ENCODE results near the gene DIAPH2. TPM values are rescaled to one million over a fixed set of nuclear protein-coding genes. Genes with fewer than 3 reads are reported as not detected.

Gene DIAPH2
- total and polyA plus RNA-seq, 2 donors (not counting 1 experiment from before 2014, with no cell fraction given), result 16.8 to 18.5 TPM

DNA sequence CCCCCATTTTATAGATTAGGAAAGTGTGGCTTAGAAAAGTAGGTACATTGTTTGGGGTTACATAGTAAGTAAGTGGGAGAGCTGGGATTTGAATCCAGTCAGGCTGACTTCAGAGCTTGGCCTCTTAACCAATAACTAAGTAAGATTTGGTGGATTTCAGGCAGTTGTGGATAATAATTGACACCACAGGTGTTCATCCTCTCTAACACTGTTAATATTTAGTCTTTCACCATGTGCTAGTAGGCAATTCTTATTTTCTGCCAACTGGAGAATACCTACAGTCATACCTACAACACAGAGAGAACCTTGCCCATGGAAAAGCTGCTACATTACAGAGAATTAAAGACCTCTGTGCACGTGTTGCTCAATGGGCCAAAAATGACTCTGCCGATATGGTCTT is 89.5 kb downstream of the DIAPH2 start:
- no peak overlapping the region for H3K9ac ChIP-seq (ENCODE audit: insufficient read depth, low read length)
- DNase-seq (ENCODE audit: low read depth in 2 of 2), result no peak

DNA sequence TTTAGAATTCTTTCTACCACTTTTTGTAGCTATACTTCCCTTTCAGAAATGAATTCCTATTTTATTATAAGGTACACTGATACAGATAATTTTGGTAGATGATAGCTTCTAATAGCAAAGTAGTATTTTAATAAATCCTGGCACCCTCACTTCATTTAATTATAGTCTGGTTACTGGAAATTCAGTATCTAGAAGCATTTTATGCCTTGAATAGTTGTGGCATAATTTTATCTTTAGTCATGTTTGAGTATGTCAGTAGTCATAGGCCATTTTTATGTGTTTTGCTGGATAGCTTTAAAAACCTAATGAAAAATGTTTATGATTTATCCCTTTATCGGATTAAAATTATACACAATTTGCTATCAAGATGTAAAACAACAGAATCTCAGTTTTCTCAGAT is 92.3 kb downstream of the DIAPH2 start:
- Histone ChIP-seq H3K27me3 (ENCODE audit: control insufficient read depth, insufficient read depth, low read length) (no peaks in the 10 kb centered on the region), H3K4me1 (ENCODE audit: control insufficient read depth, extremely low read depth, insufficient read depth, low read length) (no peaks in the 10 kb centered on the region), H3K9me3 (ENCODE audit: control insufficient read depth, insufficient read depth, low read depth, low read length) (no peaks in the 10 kb centered on the region), H3K36me3 (ENCODE audit: control insufficient read depth, insufficient read depth, low read length) (no peaks in the 10 kb centered on the region), H2AFZ (ENCODE audit: low read length) (no peak overlapping the region), H3K4me3 (replicated peaks in 1 of 4; ENCODE audit: control extremely low read depth in 1 of 4, insufficient read depth in 1 of 4, low read depth in 3 of 4, low read length in 4 of 4) (no peak overlapping the region), H3K4me2 (ENCODE audit: extremely low read depth, insufficient read depth, low read length) (no peak overlapping the region), H3K9ac (ENCODE audit: insufficient read depth, low read length) (no peak overlapping the region), H4K20me1 (ENCODE audit: control insufficient read depth, extremely low read depth, insufficient read depth, low read length) (no peaks in the 10 kb centered on the region), H3K79me2 (ENCODE audit: control insufficient read depth, insufficient read depth, low read length) (no peaks in the 10 kb centered on the region), H3K27ac (ENCODE audit: insufficient read depth, low read length) (no peak overlapping the region)
- DNase-seq (ENCODE audit: low read depth in 2 of 2), result peak; percentile 9 to 34
- TF ChIP-seq EZH2 (IDR thresholded peaks at IDR 0.05; ENCODE audit: low read length, missing control alignments), result no peak
- TF ChIP-seq, protein P1, sequence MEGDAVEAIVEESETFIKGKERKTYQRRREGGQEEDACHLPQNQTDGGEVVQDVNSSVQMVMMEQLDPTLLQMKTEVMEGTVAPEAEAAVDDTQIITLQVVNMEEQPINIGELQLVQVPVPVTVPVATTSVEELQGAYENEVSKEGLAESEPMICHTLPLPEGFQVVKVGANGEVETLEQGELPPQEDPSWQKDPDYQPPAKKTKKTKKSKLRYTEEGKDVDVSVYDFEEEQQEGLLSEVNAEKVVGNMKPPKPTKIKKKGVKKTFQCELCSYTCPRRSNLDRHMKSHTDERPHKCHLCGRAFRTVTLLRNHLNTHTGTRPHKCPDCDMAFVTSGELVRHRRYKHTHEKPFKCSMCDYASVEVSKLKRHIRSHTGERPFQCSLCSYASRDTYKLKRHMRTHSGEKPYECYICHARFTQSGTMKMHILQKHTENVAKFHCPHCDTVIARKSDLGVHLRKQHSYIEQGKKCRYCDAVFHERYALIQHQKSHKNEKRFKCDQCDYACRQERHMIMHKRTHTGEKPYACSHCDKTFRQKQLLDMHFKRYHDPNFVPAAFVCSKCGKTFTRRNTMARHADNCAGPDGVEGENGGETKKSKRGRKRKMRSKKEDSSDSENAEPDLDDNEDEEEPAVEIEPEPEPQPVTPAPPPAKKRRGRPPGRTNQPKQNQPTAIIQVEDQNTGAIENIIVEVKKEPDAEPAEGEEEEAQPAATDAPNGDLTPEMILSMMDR (conservative IDR thresholded peaks at IDR 0.05 in 1 of 2, IDR thresholded peaks at IDR 0.05 in 1 of 2; ENCODE audit: low read depth in 1 of 2, low read length in 2 of 2), result no peak

More for the DNA sequence above, 89.5 kb downstream of the DIAPH2 start:
- Histone ChIP-seq H3K36me3 (ENCODE audit: control insufficient read depth, insufficient read depth, low read length) (no peaks in the 10 kb centered on the region), H4K20me1 (ENCODE audit: control insufficient read depth, extremely low read depth, insufficient read depth, low read length) (no peaks in the 10 kb centered on the region), H3K79me2 (ENCODE audit: control insufficient read depth, insufficient read depth, low read length) (no peaks in the 10 kb centered on the region), H3K9me3 (ENCODE audit: control insufficient read depth, insufficient read depth, low read depth, low read length) (no peaks in the 10 kb centered on the region), H3K4me2 (ENCODE audit: extremely low read depth, insufficient read depth, low read length) (no peak overlapping the region), H3K4me3 (replicated peaks in 1 of 4; ENCODE audit: control extremely low read depth in 1 of 4, insufficient read depth in 1 of 4, low read depth in 3 of 4, low read length in 4 of 4) (no peak overlapping the region), H3K27ac (ENCODE audit: insufficient read depth, low read length) (no peak overlapping the region), H3K4me1 (ENCODE audit: control insufficient read depth, extremely low read depth, insufficient read depth, low read length) (no peaks in the 10 kb centered on the region), H2AFZ (ENCODE audit: low read length) (no peak overlapping the region), H3K27me3 (ENCODE audit: control insufficient read depth, insufficient read depth, low read length) (no peaks in the 10 kb centered on the region)
- TF ChIP-seq EZH2 (IDR thresholded peaks at IDR 0.05; ENCODE audit: low read length, missing control alignments), result no peak
- TF ChIP-seq, protein P1 (conservative IDR thresholded peaks at IDR 0.05 in 1 of 2, IDR thresholded peaks at IDR 0.05 in 1 of 2; ENCODE audit: low read depth in 1 of 2, low read length in 2 of 2), result no peak

DNA sequence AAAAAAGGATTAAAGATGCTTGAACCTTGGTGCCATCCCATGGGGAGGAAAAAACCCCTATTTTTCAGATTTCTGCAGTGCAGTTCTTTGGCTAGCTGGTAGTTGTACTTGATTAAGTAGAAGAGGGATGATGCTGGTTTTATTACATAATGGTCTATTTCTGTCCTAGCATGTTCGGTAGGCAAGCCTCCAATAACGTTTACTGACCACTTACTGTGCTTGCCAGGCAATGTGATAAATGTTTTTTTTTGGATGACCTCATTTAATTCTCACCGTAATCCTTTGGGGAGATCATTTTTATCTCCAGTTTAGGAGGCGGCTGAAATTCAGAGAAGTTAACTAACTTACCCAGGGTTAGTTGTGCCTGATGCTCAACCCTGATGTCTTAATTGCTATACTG is 106.9 kb downstream of the DIAPH2 start:
- Histone ChIP-seq H3K27me3 (ENCODE audit: control insufficient read depth, insufficient read depth, low read length) (no peaks in the 10 kb centered on the region), H3K9ac (ENCODE audit: insufficient read depth, low read length) (no peak overlapping the region), H3K4me1 (ENCODE audit: control insufficient read depth, extremely low read depth, insufficient read depth, low read length) (no peaks in the 10 kb centered on the region), H3K4me3 (replicated peaks in 1 of 4; ENCODE audit: control extremely low read depth in 1 of 4, insufficient read depth in 1 of 4, low read depth in 3 of 4, low read length in 4 of 4) (no peak overlapping the region), H2AFZ (ENCODE audit: low read length) (no peak overlapping the region), H3K9me3 (ENCODE audit: control insufficient read depth, insufficient read depth, low read depth, low read length) (no peaks in the 10 kb centered on the region), H3K27ac (ENCODE audit: insufficient read depth, low read length) (no peak overlapping the region), H4K20me1 (ENCODE audit: control insufficient read depth, extremely low read depth, insufficient read depth, low read length) (no peaks in the 10 kb centered on the region), H3K4me2 (ENCODE audit: extremely low read depth, insufficient read depth, low read length) (no peak overlapping the region), H3K36me3 (ENCODE audit: control insufficient read depth, insufficient read depth, low read length) (no peaks in the 10 kb centered on the region), H3K79me2 (ENCODE audit: control insufficient read depth, insufficient read depth, low read length) (no peaks in the 10 kb centered on the region)
- DNase-seq (ENCODE audit: low read depth in 2 of 2), result peak; percentile 24 to 81
- TF ChIP-seq, protein P1 (conservative IDR thresholded peaks at IDR 0.05 in 1 of 2, IDR thresholded peaks at IDR 0.05 in 1 of 2; ENCODE audit: low read depth in 1 of 2, low read length in 2 of 2), result no peak
- TF ChIP-seq EZH2 (IDR thresholded peaks at IDR 0.05; ENCODE audit: low read length, missing control alignments), result no peak

All from fibroblast of lung (primary cell).